ENCODE results near the gene EPB41L1. TPM values are rescaled to one million over a fixed set of nuclear protein-coding genes. Genes with fewer than 3 reads are reported as not detected.

The EPB41L1 gene
- total RNA-seq, 1 experiment from 2014 or later, result 7.1 TPM

DNA sequence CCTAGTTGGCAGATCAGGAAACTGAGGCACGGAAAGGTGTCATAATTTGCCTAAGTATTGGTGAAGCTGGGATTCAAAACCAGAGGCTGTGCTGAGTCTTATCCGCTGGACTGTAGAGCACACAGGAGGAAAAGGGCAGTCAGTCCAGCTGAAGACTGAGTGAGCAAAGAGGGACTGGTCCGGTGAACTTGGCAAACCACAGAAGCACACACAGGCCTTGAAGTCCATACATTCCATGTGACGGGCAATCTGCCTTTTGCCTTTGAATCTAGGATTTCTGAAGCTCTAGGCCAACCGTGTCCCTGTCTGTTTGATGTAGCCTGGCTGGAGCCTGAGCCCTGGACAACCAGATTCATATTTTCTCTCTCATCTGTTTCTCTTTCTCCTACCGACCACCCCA, 34.3 kb upstream of the EPB41L1 start:
- H3K36me3 ChIP-seq (ENCODE audit: insufficient read depth, low read length, poor library complexity, severe bottlenecking), result no peaks in the 10 kb centered on the region
- ChIA-PET CTCF (no interaction called here), POLR2A (ENCODE audit: low non-redundant PET) (no interaction called here)
- no peak overlapping the region for H3K4me3 ChIP-seq (ENCODE audit: low read depth, low read length, poor library complexity, severe bottlenecking)
- no TSS peak for BruUV-seq (replicated peaks)
- intact Hi-C loops (cut with micrococcal nuclease; ENCODE audit: unreplicated experiment), result no loop called here
- TF ChIP-seq, protein P1, sequence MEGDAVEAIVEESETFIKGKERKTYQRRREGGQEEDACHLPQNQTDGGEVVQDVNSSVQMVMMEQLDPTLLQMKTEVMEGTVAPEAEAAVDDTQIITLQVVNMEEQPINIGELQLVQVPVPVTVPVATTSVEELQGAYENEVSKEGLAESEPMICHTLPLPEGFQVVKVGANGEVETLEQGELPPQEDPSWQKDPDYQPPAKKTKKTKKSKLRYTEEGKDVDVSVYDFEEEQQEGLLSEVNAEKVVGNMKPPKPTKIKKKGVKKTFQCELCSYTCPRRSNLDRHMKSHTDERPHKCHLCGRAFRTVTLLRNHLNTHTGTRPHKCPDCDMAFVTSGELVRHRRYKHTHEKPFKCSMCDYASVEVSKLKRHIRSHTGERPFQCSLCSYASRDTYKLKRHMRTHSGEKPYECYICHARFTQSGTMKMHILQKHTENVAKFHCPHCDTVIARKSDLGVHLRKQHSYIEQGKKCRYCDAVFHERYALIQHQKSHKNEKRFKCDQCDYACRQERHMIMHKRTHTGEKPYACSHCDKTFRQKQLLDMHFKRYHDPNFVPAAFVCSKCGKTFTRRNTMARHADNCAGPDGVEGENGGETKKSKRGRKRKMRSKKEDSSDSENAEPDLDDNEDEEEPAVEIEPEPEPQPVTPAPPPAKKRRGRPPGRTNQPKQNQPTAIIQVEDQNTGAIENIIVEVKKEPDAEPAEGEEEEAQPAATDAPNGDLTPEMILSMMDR (conservative IDR thresholded peaks at IDR 0.05; ENCODE audit: low read depth, low read length), result no peak
- TF ChIP-seq EZH2 (IDR thresholded peaks at IDR 0.05; ENCODE audit: borderline replicate concordance, low read depth, low read length, poor library complexity, severe bottlenecking), result no peak
- no peak overlapping the region for H3K27ac ChIP-seq (ENCODE audit: low read depth, low read length, poor library complexity, severe bottlenecking)
- no peak for DNase-seq (ENCODE audit: low spot score)
- H3K27me3 ChIP-seq (replicated peaks; ENCODE audit: insufficient read depth, low read depth, low read length, poor library complexity), result no peaks in the 10 kb centered on the region
- H3K4me1 ChIP-seq (ENCODE audit: insufficient read depth, low read length, poor library complexity, severe bottlenecking), result no peaks in the 10 kb centered on the region
- H3K9me3 ChIP-seq (ENCODE audit: low read depth, low read length, poor library complexity, severe bottlenecking), result no peaks in the 10 kb centered on the region

DNA sequence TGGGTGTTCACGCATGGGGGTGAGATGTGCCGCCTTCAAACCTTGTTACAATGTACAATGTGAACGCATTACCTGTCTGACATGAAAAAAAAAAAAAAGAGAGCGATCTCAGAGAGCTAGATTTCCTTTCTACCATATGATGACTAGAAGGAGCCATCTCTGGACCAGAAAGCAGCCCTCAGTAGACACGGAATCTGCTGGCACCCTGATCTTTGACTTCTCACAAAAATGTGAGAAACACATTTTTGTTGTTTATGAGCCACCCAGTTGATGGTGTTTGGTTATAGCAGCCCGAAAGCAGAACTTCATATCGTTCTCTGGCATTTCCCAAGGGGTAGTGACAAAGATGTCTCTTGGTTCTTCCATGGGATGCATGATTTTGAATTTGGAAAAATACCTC, 33.5 kb upstream of the EPB41L1 start:
- Histone ChIP-seq H3K36me3 (ENCODE audit: insufficient read depth, low read length, poor library complexity, severe bottlenecking) (no peaks in the 10 kb centered on the region), H3K27ac (ENCODE audit: low read depth, low read length, poor library complexity, severe bottlenecking) (no peak overlapping the region), H3K9me3 (ENCODE audit: low read depth, low read length, poor library complexity, severe bottlenecking) (no peaks in the 10 kb centered on the region), H3K4me1 (ENCODE audit: insufficient read depth, low read length, poor library complexity, severe bottlenecking) (no peaks in the 10 kb centered on the region), H3K4me3 (ENCODE audit: low read depth, low read length, poor library complexity, severe bottlenecking) (no peak overlapping the region), H3K27me3 (replicated peaks; ENCODE audit: insufficient read depth, low read depth, low read length, poor library complexity) (no peaks in the 10 kb centered on the region)
- POLR2A ChIA-PET (ENCODE audit: low non-redundant PET), result no interaction called here
- intact Hi-C loops (cut with micrococcal nuclease; ENCODE audit: unreplicated experiment), result no loop called here
- no peak for DNase-seq (ENCODE audit: low spot score)
- no peak for TF ChIP-seq EZH2 (IDR thresholded peaks at IDR 0.05; ENCODE audit: borderline replicate concordance, low read depth, low read length, poor library complexity, severe bottlenecking)
- TF ChIP-seq, protein P1 (conservative IDR thresholded peaks at IDR 0.05; ENCODE audit: low read depth, low read length), result no peak
- CTCF ChIA-PET, result no interaction called here
- BruUV-seq (replicated peaks), result no TSS peak

DNA sequence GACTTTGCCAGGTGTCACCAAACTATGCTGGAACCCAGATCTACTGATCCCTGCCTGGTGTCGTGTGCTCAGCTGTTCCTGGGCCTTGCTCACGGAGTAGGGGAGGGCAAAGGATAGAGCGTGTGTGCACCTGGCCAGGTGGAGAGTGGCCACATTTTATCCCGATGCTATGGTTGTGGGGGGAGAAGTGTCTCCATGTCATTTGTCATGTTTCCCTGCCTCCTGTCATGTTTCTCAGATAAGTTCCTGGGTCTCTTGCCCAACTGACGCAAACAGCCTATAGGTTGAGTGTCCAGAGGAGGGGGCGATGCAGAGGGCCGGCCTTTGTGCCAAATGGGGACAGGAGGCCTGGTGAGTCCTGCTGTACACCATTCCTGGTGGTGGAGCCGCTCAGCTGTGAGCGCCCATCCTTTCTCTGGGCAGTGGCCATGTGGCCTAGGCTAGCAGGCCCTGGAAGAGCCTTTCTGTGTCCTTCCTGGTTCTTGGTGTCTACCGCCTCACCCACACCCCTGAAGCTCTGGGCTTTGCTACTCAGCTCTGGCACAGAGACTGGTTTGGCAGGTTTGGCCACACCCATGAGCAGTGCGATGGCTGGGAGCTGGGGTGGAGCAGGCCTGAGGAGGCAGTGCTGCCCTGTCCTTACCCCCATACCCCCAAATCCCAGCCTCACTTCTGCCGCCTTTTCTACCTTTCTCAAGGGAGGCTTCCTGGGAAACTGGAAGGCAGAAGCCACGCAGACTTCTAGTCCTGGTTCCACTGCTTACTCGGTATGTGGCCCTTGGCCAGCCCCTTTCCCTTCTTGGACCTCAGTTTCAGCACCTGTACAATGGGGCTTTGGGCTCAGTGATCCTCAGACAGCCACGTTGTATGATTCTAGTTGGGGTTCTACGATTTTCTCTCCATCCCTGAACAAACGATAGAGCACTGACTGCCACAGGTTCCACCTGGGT, 32.3 kb upstream of the EPB41L1 start:
- Histone ChIP-seq H3K4me3 (ENCODE audit: low read depth, low read length, poor library complexity, severe bottlenecking) (no peak overlapping the region), H3K36me3 (ENCODE audit: insufficient read depth, low read length, poor library complexity, severe bottlenecking) (no peaks in the 10 kb centered on the region), H3K27ac (ENCODE audit: low read depth, low read length, poor library complexity, severe bottlenecking) (no peak overlapping the region), H3K9me3 (ENCODE audit: low read depth, low read length, poor library complexity, severe bottlenecking) (no peaks in the 10 kb centered on the region), H3K27me3 (replicated peaks; ENCODE audit: insufficient read depth, low read depth, low read length, poor library complexity) (no peaks in the 10 kb centered on the region), H3K4me1 (ENCODE audit: insufficient read depth, low read length, poor library complexity, severe bottlenecking) (no peaks in the 10 kb centered on the region)
- POLR2A ChIA-PET (ENCODE audit: low non-redundant PET), result no interaction called here
- DNase-seq (ENCODE audit: low spot score), result no peak
- TF ChIP-seq, protein P1 (conservative IDR thresholded peaks at IDR 0.05; ENCODE audit: low read depth, low read length), result no peak
- TF ChIP-seq EZH2 (IDR thresholded peaks at IDR 0.05; ENCODE audit: borderline replicate concordance, low read depth, low read length, poor library complexity, severe bottlenecking), result no peak
- BruUV-seq (replicated peaks), result no TSS peak
- CTCF ChIA-PET, result no interaction called here
- intact Hi-C loops (cut with micrococcal nuclease; ENCODE audit: unreplicated experiment), result no loop called here
